Esophagus squamous epithelium (tissue), 4 donors: ENCODE data around the gene PRKAA1.

Source experiments
- CTCF ChIP-seq, 6 experiments: fragments of 450-650 bp in 4 of 6; fragments of 200-600 bp in 2 of 6; sonication (generic) in 2 of 6; IDR thresholded peaks; one replicate each; pipeline ENCODE4 v1.5.1; 2016 to 2019; ENCODE audit warnings: antibody characterized with exemption in 6 of 6, mild to moderate bottlenecking in 4 of 6, moderate library complexity in 4 of 6
- POLR2A ChIP-seq, 4 donors: fragments of 450-650 bp; IDR thresholded peaks; one replicate each; pipeline ENCODE4 v1.6.1; 2017; ENCODE audit warnings: antibody characterized with exemption in 4 of 4, mild to moderate bottlenecking in 4 of 4, moderate library complexity in 3 of 4

- TF ChIP-seq POLR2A (IDR thresholded peaks at IDR 0.05) (no peak), CTCF (IDR thresholded peaks at IDR 0.05) (no peak)
Measured at GRCh38 chr5:40796487-40796889, 1.7 kb downstream of the PRKAA1 start.
